GM18861 (cell line): ENCODE data around the gene AKNA.

Source experiments
- ATAC-seq: cut with Tn5 transposase; IDR thresholded peaks from one replicate; pipeline ENCODE4 v1.9.1; 2021; ENCODE audit not compliant: unreplicated experiment

The AKNA gene

DNA sequence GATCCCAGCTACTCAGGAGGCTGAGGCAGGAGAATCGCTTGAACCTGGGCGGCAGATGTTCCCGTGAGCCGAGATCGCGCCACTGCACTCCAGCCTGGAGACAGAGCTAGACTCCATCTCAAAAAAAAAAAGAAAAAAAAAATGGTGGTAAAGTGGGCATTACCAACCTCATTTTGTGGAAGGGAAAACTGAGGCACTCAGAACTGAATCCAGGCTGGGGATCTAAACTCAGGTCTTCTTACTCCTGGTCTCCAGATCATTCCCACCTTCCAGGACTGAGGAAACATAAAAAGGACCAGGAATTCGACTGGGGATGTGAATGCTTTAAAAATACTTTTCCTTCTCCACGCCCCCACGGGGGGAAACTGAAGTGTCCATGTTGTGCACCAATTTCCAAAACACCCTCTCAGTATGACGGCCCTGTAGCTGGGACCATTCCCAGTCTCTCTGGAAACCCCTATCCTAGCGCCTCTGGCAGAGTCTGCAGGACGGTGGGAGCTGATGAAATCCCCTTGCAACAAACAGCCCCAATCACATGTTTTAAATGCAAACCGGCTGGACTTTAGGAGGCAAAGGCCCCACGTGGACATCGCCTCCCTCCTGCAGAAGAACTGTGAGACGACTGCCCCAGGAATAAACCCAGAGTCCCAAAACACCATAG, 8.9 kb upstream of the AKNA start:
- ATAC-seq = no peak

DNA sequence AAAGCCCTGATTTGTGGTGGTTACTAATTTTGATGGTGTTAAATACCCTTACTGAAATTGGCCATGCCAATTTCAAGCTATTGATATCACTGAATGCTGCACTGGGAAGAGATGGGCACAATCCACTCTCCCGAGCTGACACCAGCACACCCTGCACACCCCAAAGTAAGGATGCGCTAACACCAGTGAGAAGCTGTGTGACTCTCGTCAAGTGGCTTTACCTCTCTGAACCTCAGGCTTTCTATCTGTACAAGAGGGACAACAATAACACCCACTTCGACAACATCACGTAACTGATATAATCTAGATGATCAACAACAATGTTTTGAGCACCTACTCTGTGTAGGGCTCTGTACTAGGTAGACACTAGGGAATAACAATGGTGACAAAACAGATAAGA, 8.0 kb upstream of the AKNA start:
- ATAC-seq = no peak

GRCh38 chr9:114395334-114395617, 7.5 kb upstream of the AKNA start:
- no peak for ATAC-seq

GRCh38 chr9:114394523-114395333, 6.9 kb upstream of the AKNA start:
- ATAC-seq = no peak

GRCh38 chr9:114392749-114393112, 4.9 kb upstream of the AKNA start:
- ATAC-seq = no peak

DNA sequence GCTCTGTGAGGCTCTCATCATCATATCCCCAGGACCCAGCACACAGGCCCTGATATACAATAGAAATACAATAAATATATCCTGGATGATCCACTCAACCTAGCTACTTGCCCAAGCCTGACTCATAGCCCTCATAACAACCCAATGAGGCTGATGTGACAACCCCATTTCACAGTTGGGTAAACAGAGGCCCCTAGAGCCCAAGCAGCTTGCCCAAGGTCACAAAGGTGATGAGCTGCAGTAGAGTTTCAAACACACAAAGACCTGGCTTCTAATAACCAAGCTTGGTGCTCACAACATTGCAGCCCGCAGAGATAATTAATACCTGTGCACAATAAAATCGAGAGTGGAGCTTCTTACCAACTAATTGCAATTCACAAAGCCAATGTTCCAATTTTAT, 3.2 kb upstream of the AKNA start:
- ATAC-seq = no peak

- ATAC-seq = no peak
These were observed 2.0 kb upstream of the AKNA start for GRCh38 chr9:114389612-114390368.

DNA sequence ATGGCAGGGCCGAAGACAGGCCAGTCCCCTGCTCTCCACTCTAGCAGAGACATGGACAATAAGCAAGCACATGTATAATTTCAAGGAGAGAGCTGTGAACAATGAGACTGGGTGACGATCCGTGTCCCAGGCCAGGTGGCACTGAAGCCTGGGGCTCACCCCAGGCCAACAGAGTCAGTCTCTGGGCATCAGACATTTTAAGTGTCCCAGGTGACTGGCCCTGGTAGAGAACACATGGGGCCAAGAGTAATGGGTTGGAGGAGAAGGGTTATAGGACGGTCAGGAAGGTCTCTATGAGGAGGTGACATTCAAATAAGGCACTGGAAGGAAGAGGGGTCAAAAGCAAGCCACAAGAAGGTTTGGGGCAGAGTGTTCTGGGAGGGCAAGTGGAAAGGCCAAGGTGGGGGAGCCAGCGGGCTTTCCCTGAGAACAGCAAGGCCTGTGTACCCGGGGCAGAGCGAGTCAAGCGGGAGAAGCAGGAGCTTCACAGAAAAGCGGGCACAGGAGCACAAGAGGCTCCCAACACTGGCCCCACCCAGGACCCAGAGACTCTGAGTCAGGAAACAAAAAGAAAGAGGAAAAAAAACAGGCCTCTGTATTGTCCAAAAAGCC, 1.1 kb upstream of the AKNA start:
- ATAC-seq = no peak

GRCh38 chr9:114388357-114388682, 538 bp upstream of the AKNA start:
- no peak for ATAC-seq

DNA sequence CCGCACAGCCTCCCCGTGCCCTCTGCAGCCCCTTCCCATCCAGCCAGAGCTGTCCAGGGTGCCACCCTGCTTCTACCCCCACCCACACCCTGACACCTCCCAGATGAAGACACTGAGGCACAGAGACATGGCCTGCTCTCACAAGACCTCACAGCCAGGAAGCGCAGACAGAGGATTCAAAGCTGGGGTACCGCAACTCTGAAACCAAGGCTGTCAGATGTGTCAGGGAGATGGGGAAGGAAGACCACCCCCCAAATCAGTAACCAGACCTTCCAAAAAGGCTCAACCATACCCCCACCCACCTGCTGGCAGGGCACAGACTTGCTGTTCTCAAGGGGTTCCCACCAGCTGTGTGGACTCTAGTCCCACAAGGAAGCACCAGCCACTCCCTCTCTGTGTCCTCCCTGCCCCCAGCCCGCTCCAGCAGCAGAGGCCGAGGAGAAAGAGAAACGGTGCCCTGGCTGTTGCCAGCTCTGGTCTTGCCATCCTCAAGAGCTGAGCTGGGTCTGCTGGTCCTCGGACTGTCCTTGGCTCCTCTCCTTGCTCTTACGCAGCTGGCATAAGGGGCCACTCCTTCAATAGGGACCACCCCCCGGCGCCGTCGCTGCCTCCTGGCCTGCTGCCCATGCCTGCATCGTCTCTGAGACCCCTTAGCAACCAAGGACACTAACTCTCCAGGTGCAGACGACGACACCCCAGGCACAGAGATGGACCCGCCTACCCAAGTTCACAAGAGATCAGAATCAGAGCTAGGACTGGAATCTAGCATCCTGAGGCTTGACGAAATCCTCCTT, 699 bp downstream of the AKNA start:
- no peak for ATAC-seq

GRCh38 chr9:114386361-114386885, 1.4 kb downstream of the AKNA start:
- ATAC-seq = no peak

- peak; percentile 76 for ATAC-seq
These were observed 2.2 kb downstream of the AKNA start for GRCh38 chr9:114385397-114386181.

DNA sequence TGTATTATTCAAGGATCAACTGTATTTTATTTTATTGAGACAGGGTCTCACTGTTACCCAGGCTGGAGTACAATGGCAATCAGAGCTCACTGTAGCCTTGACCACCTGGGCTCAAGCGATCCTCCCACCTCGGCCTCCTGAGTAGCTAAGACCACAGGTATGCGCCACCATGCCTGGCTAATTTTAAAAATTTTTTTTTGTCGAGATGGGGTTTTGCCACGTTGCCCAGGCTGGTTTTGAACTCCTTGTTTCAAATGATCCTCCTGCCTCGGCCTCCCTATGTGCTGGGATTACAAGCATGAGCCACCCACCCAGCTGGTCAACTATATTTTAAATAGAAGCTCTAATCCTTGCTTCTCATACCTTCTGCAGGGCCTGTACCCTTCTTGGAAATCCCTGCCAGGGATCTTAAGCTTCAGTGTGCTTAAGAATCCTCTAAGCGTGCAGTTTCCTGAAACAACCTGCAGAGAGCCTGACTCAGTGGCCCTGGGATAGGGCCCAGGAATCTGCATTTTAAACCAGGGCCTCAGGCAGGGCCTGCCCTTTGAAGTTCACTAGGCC, 2.9 kb downstream of the AKNA start:
- ATAC-seq = no peak

DNA sequence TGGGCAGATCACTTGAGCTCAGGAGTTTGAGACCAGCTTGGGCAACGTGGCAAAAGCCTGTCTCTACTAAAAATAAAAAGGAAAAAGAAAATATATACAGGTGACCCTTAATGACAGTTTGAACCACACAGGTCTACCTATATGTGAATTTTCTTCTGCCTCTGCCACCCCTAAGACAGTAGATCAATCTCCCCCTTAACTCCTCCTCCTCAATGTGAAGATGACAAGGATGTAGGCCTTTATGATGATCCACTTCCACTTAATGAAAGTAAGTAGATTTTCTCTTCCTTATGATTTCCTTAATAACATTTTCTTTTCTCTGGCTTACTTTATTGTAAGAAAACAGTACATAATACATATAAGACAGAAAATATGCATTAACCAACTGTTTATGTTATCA, 3.4 kb downstream of the AKNA start:
- no peak for ATAC-seq

DNA sequence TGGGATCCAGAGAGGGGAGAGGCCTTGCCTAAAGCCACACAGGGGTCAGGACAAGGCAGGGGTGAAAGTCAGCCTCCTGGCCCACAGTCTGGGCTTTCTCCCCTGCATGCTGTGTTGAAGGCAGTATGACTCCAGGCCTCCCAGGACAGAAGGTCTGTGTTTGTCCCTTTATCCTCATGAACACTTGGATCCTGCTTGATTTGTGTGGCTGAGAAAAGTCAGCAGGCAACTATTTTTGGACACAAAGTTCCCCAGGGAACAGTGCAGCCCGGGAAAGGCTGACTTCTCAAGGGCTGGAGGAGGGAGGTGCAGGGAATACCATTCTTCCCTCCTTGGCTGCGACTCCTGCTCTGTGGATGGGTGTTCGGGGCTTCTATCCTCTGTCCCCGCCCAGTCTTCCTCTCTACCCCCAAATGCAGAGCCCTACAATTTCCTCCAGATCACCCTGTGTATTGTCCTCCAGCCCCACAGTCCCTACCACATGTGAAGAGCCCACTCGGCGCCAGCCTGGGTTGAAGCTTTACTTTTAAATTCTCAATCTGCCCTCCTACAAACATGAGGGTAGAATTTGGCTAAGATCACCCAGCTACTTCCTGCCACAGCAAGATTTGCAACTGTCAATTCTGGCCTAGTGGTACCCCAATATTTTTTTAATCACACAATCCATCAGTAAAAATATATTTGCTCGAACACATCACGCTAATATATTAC, 4.1 kb downstream of the AKNA start:
- ATAC-seq = no peak

DNA sequence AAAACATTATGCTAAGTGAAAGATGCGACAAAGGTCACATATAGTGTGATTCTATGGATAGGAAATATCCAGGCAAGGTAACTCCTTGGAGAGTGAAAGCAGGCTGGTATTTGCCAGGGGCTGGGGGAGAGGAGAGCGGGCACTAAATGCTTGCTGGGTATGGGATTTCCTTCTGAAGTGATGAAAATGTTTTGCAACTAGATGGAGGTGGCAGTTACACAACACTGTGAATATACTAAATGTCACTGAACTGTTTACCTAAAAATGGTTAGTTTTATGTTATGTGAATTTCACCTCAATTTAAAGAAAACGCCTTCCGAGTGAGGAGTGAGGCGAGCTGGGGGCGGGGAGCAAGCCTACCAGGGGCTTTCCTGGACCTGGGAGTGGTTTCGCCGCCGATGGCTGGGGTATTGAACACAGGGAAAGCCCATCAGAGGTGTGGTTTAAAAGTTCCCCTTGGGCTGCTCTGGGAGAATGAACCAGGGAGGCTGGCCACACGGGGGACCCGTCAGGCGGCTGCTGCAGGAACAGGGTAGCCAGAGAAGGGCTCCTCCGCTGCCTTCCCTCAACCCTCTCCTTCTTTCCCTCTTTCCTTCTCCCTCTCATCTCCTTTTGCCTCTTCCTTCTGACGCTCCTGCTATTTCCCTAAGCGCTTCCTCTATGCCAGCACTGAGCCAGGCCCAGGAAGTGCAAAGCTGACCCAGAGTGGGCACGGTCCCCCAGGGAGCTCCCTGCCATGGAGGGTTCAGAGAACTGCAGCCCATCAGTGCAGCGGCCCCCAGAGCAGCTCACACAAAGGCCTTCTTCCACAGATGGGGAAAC, 4.9 kb downstream of the AKNA start:
- ATAC-seq = no peak

GRCh38 chr9:114378883-114379282, 8.9 kb downstream of the AKNA start:
- no peak for ATAC-seq

GRCh38 chr9:114378016-114378415, 9.8 kb downstream of the AKNA start:
- ATAC-seq = no peak
